T-helper 9 cell (primary cell): ENCODE data around the gene SLC25A22.

Source experiments
- DNase-seq: peaks from one replicate; pipeline ENCODE4 v3.0.0-alpha.2; 2020

Gene SLC25A22

GRCh38 chr11:802693-803466 is 4.8 kb upstream of the SLC25A22 start:
- no peak for DNase-seq

GRCh38 chr11:802018-802617 is 4.0 kb upstream of the SLC25A22 start:
- no peak for DNase-seq

GRCh38 chr11:801097-801780 is 3.2 kb upstream of the SLC25A22 start:
- no peak for DNase-seq

GRCh38 chr11:800473-800872 is 2.4 kb upstream of the SLC25A22 start:
- no peak for DNase-seq

- DNase-seq, result no peak
Measured at GRCh38 chr11:799641-800316, 1.7 kb upstream of the SLC25A22 start.

- peak; percentile 66 for DNase-seq
Measured at GRCh38 chr11:797296-798092, 587 bp downstream of the SLC25A22 start.

- no peak for DNase-seq
Measured at GRCh38 chr11:796565-797295, 1.4 kb downstream of the SLC25A22 start.

GRCh38 chr11:795634-796564 is 2.2 kb downstream of the SLC25A22 start:
- DNase-seq, result peak; percentile 72

- DNase-seq, result no peak
Measured at GRCh38 chr11:794766-795633, 3.1 kb downstream of the SLC25A22 start.

- DNase-seq, result no peak
Measured at GRCh38 chr11:794013-794765, 3.9 kb downstream of the SLC25A22 start.

- no peak for DNase-seq
Measured at GRCh38 chr11:793556-793955, 4.5 kb downstream of the SLC25A22 start.

- no peak for DNase-seq
Measured at GRCh38 chr11:792873-793272, 5.2 kb downstream of the SLC25A22 start.

- no peak for DNase-seq
Measured at GRCh38 chr11:792535-792821, 5.6 kb downstream of the SLC25A22 start.

GRCh38 chr11:791658-792534 is 6.2 kb downstream of the SLC25A22 start:
- no peak for DNase-seq

- DNase-seq, result no peak
Measured at GRCh38 chr11:790721-791564, 7.1 kb downstream of the SLC25A22 start.

GRCh38 chr11:789943-790342 is 8.1 kb downstream of the SLC25A22 start, which contains the start of gene CEND1:
TSS of gene CEND1 (minus strand) at chr11:790090. CDS start at chr11:788576, 1,514 bp downstream.
- DNase-seq, result no peak
